Measurements from ENCODE around the gene TENM3. TPM values are rescaled to one million over a fixed set of nuclear protein-coding genes. Genes with fewer than 3 reads are reported as not detected.

TENM3 gene
- total and polyA plus RNA-seq, 2 donors (not counting 3 experiments of a cell fraction or from before 2014, with no cell fraction given), result 3.2 to 6.2 TPM

GRCh38 chr4:182324282-182324681 is 81.1 kb downstream of the TENM3 start:
- H4K20me1 ChIP-seq (replicated peaks; ENCODE audit: control insufficient read depth, extremely low read depth, insufficient read depth, low read length), result no peaks in the 10 kb centered on the region
- H3K9me1 ChIP-seq (replicated peaks; ENCODE audit: control insufficient read depth, extremely low read depth, insufficient read depth, low read length), result no peaks in the 10 kb centered on the region
- H3K36me3 ChIP-seq (ENCODE audit: control insufficient read depth in 2 of 2, extremely low read depth in 1 of 2, insufficient read depth in 2 of 2, low read length in 2 of 2), result no peaks in the 10 kb centered on the region
- H3K9ac ChIP-seq (replicated peaks; ENCODE audit: extremely low read depth, insufficient read depth, low read length), result no peak overlapping the region
- no peak overlapping the region for H3K4me2 ChIP-seq (ENCODE audit: insufficient read depth, low read length)
- no peaks in the 10 kb centered on the region for H3K79me2 ChIP-seq (ENCODE audit: control insufficient read depth, insufficient read depth, low read length)
- intact Hi-C loops (cut with micrococcal nuclease), result no loop called here
- no peak overlapping the region for H3K4me3 ChIP-seq (replicated peaks in 1 of 3; ENCODE audit: insufficient read depth in 1 of 3, low read depth in 1 of 3, low read length in 3 of 3)
- ChIA-PET CTCF (no interaction called here), POLR2A (no interaction called here)
- H2AFZ ChIP-seq (ENCODE audit: low read depth, low read length), result no peak overlapping the region
- TF ChIP-seq POLR2AphosphoS5 (IDR thresholded peaks at IDR 0.05; ENCODE audit: insufficient read depth, low read depth, low read length) (no peak), EZH2 (IDR thresholded peaks at IDR 0.05; ENCODE audit: borderline replicate concordance, low read depth, low read length, severe bottlenecking) (no peak), FOS (IDR thresholded peaks at IDR 0.05; ENCODE audit: borderline replicate concordance, insufficient read depth, low read length) (no peak), GATA2 (IDR thresholded peaks at IDR 0.05; ENCODE audit: insufficient read depth, insufficient read length, low read depth, low read length) (no peak), MAX (IDR thresholded peaks at IDR 0.05; ENCODE audit: insufficient read depth, insufficient read length) (no peak), MYC (IDR thresholded peaks at IDR 0.05; ENCODE audit: low read depth, low read length) (no peak), POLR2A (IDR thresholded peaks at IDR 0.05; ENCODE audit: low read depth, low read length) (no peak), CTCF (IDR thresholded peaks at IDR 0.05; ENCODE audit: extremely low read depth in 1 of 2, insufficient read depth in 1 of 2, low read depth in 1 of 2, low read length in 2 of 2) (no peak), JUN (IDR thresholded peaks at IDR 0.05; ENCODE audit: borderline replicate concordance, insufficient read depth, insufficient read length, low read depth) (no peak)
- no peak for DNase-seq (ENCODE audit: low read depth, low spot score)
- H3K27me3 ChIP-seq (ENCODE audit: control insufficient read depth in 2 of 2, insufficient read depth in 2 of 2, low read length in 2 of 2), result no peaks in the 10 kb centered on the region
- no peaks in the 10 kb centered on the region for H3K9me3 ChIP-seq (replicated peaks; ENCODE audit: control insufficient read depth, insufficient read depth, low read length)
- no peak overlapping the region for H3K27ac ChIP-seq (ENCODE audit: insufficient read depth, low read depth, low read length)
- dilution Hi-C loops (cut with MboI; ENCODE audit: extremely low pct_ligation_motif_present, low sequenced_read_pairs), result no loop called here
- no peaks in the 10 kb centered on the region for H3K4me1 ChIP-seq (ENCODE audit: control insufficient read depth, extremely low read depth, insufficient read depth, low read length)
- no TSS peak for BruUV-seq (replicated peaks)
- FAIRE-seq, result no peak
